B cell (primary cell): Measurements from ENCODE around the gene PCDHB15. TPM values are rescaled to one million over a fixed set of nuclear protein-coding genes. Genes with fewer than 3 reads are reported as not detected.
"Not testable (repeated sequence)": the region's sequence is repeated elsewhere in the genome, so short reads cannot be mapped to it uniquely, and the experiment has no call there.

ENCODE experiments used
- ATAC-seq: fragments of 200-7000 bp; cut with Tn5 transposase; one replicate; pipeline ENCODE4 v1.10.0; 2021; ENCODE audit warnings: low read depth, mild to moderate bottlenecking, moderate number of reproducible peaks, moderate library complexity
- CTCF ChIA-PET: fragments of 350-600 bp; sonication (Branson Sonifier 250); formaldehyde crosslinking; loops from one replicate; lab custom pipeline; 2021; ENCODE audit warnings: antibody characterized with exemption, inconsistent platforms; lab: Charles Lee
- POLR2A ChIA-PET: fragments of 350-600 bp; sonication (Branson Sonifier 250); formaldehyde crosslinking; loops from one replicate; lab custom pipeline; 2021; ENCODE audit warnings: antibody characterized with exemption; lab: Charles Lee
- DNase-seq: peaks from one replicate; pipeline ENCODE4 v3.0.0; 2013
- H2AFZ ChIP-seq: 2 replicates; pipeline ENCODE4 v1.6.1; 2012; ENCODE audit warnings: mild to moderate bottlenecking, low read depth, low read length; ENCODE audit not compliant: insufficient read depth, poor library complexity, severe bottlenecking
- H3K27ac ChIP-seq, 2 donors: 1 replicate in 1 of 2; 2 replicates in 1 of 2; pipeline ENCODE4 v1.5.1; 2012 to 2013; ENCODE audit warnings: low read length in 2 of 2, mild to moderate bottlenecking in 2 of 2, moderate library complexity in 1 of 2
- H3K27me3 ChIP-seq, 4 experiments: fragments of 200-600 bp in 1 of 4; sonication (generic) in 1 of 4; replicated peaks in 1 of 4; 1 replicate in 2 of 4; 2 replicates in 2 of 4; pipeline versions ENCODE4 v1.6.1 to v1.7.0; 2013 to 2016; ENCODE audit warnings: low read length in 3 of 4, mild to moderate bottlenecking in 2 of 4, mixed read lengths in 1 of 4, moderate library complexity in 1 of 4; ENCODE audit not compliant: insufficient read depth in 4 of 4, control insufficient read depth in 3 of 4; ENCODE audit errors: control extremely low read depth in 1 of 4
- H3K36me3 ChIP-seq, 2 experiments: replicated peaks in 1 of 2; 1 replicate in 1 of 2; 2 replicates in 1 of 2; pipeline versions ENCODE4 v1.6.1 to v1.7.1; 2013; ENCODE audit warnings: low read length in 1 of 2; ENCODE audit not compliant: insufficient read depth in 2 of 2, control insufficient read depth in 1 of 2; ENCODE audit errors: control extremely low read depth in 1 of 2, extremely low read depth in 1 of 2
- H3K4me1 ChIP-seq, 2 donors: fragments of 200-600 bp in 1 of 2; sonication (generic) in 1 of 2; 1 replicate in 1 of 2; 2 replicates in 1 of 2; pipeline versions ENCODE4 v1.5.1 to v1.6.1; 2013 to 2017; ENCODE audit warnings: low read length in 2 of 2; ENCODE audit not compliant: control insufficient read depth in 2 of 2, insufficient read depth in 2 of 2
- H3K4me2 ChIP-seq: replicated peaks from 2 replicates; pipeline ENCODE3; 2012; ENCODE audit warnings: mild to moderate bottlenecking, low read depth, low read length; ENCODE audit not compliant: poor library complexity, severe bottlenecking
- H3K4me3 ChIP-seq, 5 experiments: fragments of 200-600 bp in 1 of 5; sonication (generic) in 1 of 5; 1 replicate in 3 of 5; 2 replicates in 2 of 5; pipeline versions ENCODE4 v1.5.1 to v1.7.0; 2011 to 2016; ENCODE audit warnings: low read length in 4 of 5, mild to moderate bottlenecking in 4 of 5, low read depth in 2 of 5, control low read depth in 1 of 5, moderate library complexity in 1 of 5; ENCODE audit not compliant: insufficient read depth in 1 of 5; ENCODE audit errors: control extremely low read depth in 1 of 5, extremely low read depth in 1 of 5
- H3K79me2 ChIP-seq: fragments of 200-600 bp; sonication (generic); one replicate; pipeline ENCODE4 v1.6.0; 2016; ENCODE audit warnings: low read length; ENCODE audit not compliant: control insufficient read depth, insufficient read depth
- H3K9ac ChIP-seq: fragments of 200-600 bp; sonication (generic); 2 replicates; pipeline ENCODE4 v1.6.1; 2017; ENCODE audit warnings: mild to moderate bottlenecking, low read length, moderate library complexity
- H3K9me3 ChIP-seq, 3 donors: one replicate each; pipeline versions ENCODE4 v1.6.1 to v1.7.1; 2013; ENCODE audit warnings: low read length in 2 of 3; ENCODE audit not compliant: control insufficient read depth in 2 of 3, insufficient read depth in 1 of 3; ENCODE audit errors: control extremely low read depth in 1 of 3
- H4K20me1 ChIP-seq: 2 replicates; pipeline ENCODE4 v1.6.0; 2012; ENCODE audit warnings: mild to moderate bottlenecking, low read length; ENCODE audit not compliant: insufficient read depth, control insufficient read depth, poor library complexity, severe bottlenecking
- H3K27ac Mint-ChIP-seq: one replicate; pipeline ENCODE4 v1.8.0; 2021; ENCODE audit warnings: mixed read lengths
- H3K27me3 Mint-ChIP-seq: one replicate; pipeline ENCODE4 v1.8.0; 2021; ENCODE audit warnings: mixed read lengths
- H3K4me1 Mint-ChIP-seq: one replicate; pipeline ENCODE4 v1.8.0; 2021; ENCODE audit warnings: mixed read lengths
- H3K4me3 Mint-ChIP-seq: one replicate; pipeline ENCODE4 v1.8.0; 2021; ENCODE audit warnings: mixed read lengths
- H3K9me3 Mint-ChIP-seq: one replicate; pipeline ENCODE4 v1.8.0; 2022; ENCODE audit warnings: mixed read lengths; ENCODE audit not compliant: insufficient read depth
- WGBS: methylation state at CpG from one replicate; pipeline ENCODE4 v1.1.5; 2013; ENCODE audit warnings: missing lambda C conversion rate; ENCODE audit not compliant: insufficient coverage; 5-methylcytosine and 5-hydroxymethylcytosine counted together
- intact Hi-C: fragments of 100-400 bp; cut with micrococcal nuclease; formaldehyde crosslinking; loops from one replicate; pipeline ENCODE4 v1.10.0; 2022
- polyA plus RNA-seq: library from polyadenylated mRNA; depleted of rRNA; stranded (reverse); fragments of >200 nt; gene quantifications from 2 replicates; pipeline ENCODE4 v1.2.3, GENCODE V29; 2012
- total RNA-seq, 2 donors: library from RNA; stranded (reverse); fragments of 120-200 nt in 1 of 2; gene quantifications; 1 replicate in 1 of 2; 2 replicates in 1 of 2; pipeline versions ENCODE4 v1.2.3 to v1.2.4, GENCODE V29; 2013 to 2022

PCDHB15 gene
- total and polyA plus RNA-seq, 2 donors (not counting 1 experiment from before 2014, with no cell fraction given), result not detected

DNA sequence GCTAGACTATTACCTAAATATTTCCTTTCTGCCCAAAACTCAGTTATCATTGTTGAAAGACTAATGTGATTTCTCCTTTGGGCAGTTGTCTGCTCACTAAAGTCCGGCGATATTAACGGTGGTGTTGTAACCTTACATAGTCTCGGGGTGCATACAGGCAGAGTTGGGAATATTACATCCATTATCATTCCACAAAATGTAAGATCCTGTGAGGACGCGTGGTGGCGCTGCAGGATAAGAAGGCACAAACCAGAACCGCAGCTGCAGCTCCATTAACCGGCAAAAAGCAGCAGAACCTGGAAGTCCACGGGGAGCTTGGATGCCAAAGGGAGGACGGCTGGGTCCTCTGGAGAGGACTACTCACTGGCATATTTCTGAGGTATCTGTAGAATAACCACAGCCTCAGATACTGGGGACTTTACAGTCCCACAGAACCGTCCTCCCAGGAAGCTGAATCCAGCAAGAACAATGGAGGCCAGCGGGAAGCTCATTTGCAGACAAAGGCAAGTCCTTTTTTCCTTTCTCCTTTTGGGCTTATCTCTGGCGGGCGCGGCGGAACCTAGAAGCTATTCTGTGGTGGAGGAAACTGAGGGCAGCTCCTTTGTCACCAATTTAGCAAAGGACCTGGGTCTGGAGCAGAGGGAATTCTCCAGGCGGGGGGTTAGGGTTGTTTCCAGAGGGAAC lies 31.4 kb upstream of the PCDHB15 start, which contains the start of gene PCDHB13:
Gene PCDHB13, plus strand, starts transcription at position 264 of the 684 bp plus-strand sequence. Its CDS starts 205 bp downstream, at position 469.
- H3K4me3 Mint-ChIP-seq, result not testable (repeated sequence)

DNA sequence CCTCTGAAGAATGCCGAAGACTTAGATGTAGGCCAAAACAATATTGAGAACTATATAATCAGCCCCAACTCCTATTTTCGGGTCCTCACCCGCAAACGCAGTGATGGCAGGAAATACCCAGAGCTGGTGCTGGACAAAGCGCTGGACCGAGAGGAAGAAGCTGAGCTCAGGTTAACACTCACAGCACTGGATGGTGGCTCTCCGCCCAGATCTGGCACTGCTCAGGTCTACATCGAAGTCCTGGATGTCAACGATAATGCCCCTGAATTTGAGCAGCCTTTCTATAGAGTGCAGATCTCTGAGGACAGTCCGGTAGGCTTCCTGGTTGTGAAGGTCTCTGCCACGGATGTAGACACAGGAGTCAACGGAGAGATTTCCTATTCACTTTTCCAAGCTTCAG lies 30.6 kb upstream of the PCDHB15 start:
- not testable (repeated sequence) for H3K9me3 Mint-ChIP-seq

More for the DNA sequence above, 31.4 kb upstream of the PCDHB15 start, which contains the start of gene PCDHB13:
- Histone ChIP-seq H3K27me3 (peaks cover 0 to 13% (median 10%) of the 10 kb centered on the region in 4 experiments), H3K9me3 (peaks cover 0 to 29% (median 11%) of the 10 kb centered on the region in 3 donors)
- H3K27ac ChIP-seq, ATAC-seq, H3K27ac Mint-ChIP-seq, H3K4me2 ChIP-seq, H2AFZ ChIP-seq, H3K9ac ChIP-seq, H3K79me2 ChIP-seq, H4K20me1 ChIP-seq, H3K9me3 Mint-ChIP-seq, H3K36me3 ChIP-seq, POLR2A ChIA-PET, DNase-seq, H3K4me1 ChIP-seq, H3K4me3 ChIP-seq, intact Hi-C loops, H3K4me1 Mint-ChIP-seq: not testable (repeated sequence)
- WGBS, result 17% methylated on average over 1 of the region's 18 CpGs
- peaks cover 47% of the 10 kb centered on the region for H3K27me3 Mint-ChIP-seq
- CTCF ChIA-PET, result interaction anchor here (0.6 kb wide), 1 partner anchor 1206 kb away, joined by 3 read pairs; no protein-coding TSS in a partner anchor

GRCh38 chr5:141215504-141215903 lies 29.7 kb upstream of the PCDHB15 start:
- WGBS, result 40% methylated on average over 21 of the region's 40 CpGs
- POLR2A ChIA-PET, H3K27ac ChIP-seq, H2AFZ ChIP-seq, ATAC-seq, H3K27ac Mint-ChIP-seq, intact Hi-C loops, CTCF ChIA-PET, H4K20me1 ChIP-seq, H3K4me2 ChIP-seq, H3K4me1 Mint-ChIP-seq, DNase-seq, H3K9me3 Mint-ChIP-seq, H3K79me2 ChIP-seq, H3K27me3 ChIP-seq, H3K4me3 ChIP-seq, H3K36me3 ChIP-seq, H3K4me1 ChIP-seq, H3K4me3 Mint-ChIP-seq, H3K9ac ChIP-seq: not testable (repeated sequence)
- peaks cover 46% of the 10 kb centered on the region for H3K27me3 Mint-ChIP-seq
- H3K9me3 ChIP-seq, result peaks cover 0 to 21% (median 11%) of the 10 kb centered on the region in 3 donors

More for the DNA sequence above, 30.6 kb upstream of the PCDHB15 start:
- H3K27me3 ChIP-seq, H3K9ac ChIP-seq, H3K4me1 Mint-ChIP-seq, ATAC-seq, H3K36me3 ChIP-seq, H4K20me1 ChIP-seq, H3K79me2 ChIP-seq, POLR2A ChIA-PET, H3K4me1 ChIP-seq, H3K27ac ChIP-seq, H3K4me3 ChIP-seq, H2AFZ ChIP-seq, H3K4me2 ChIP-seq, CTCF ChIA-PET, H3K4me3 Mint-ChIP-seq, H3K27ac Mint-ChIP-seq, intact Hi-C loops, DNase-seq: not testable (repeated sequence)
- peaks cover 0 to 27% (median 11%) of the 10 kb centered on the region in 3 donors for H3K9me3 ChIP-seq
- H3K27me3 Mint-ChIP-seq, result peaks cover 45% of the 10 kb centered on the region
- 66% methylated on average over 4 of the region's 12 CpGs for WGBS

- H3K27me3 Mint-ChIP-seq, result peaks cover 47% of the 10 kb centered on the region
- H3K9me3 Mint-ChIP-seq, H3K27me3 ChIP-seq, H3K4me1 ChIP-seq, H3K79me2 ChIP-seq, H3K4me3 ChIP-seq, POLR2A ChIA-PET, intact Hi-C loops, DNase-seq, H2AFZ ChIP-seq, H3K4me1 Mint-ChIP-seq, H3K9ac ChIP-seq, ATAC-seq, H3K36me3 ChIP-seq, H3K27ac ChIP-seq, H4K20me1 ChIP-seq, CTCF ChIA-PET, H3K27ac Mint-ChIP-seq, H3K4me2 ChIP-seq, H3K4me3 Mint-ChIP-seq: not testable (repeated sequence)
- peaks cover 0 to 21% (median 11%) of the 10 kb centered on the region in 3 donors for H3K9me3 ChIP-seq
- 25% methylated on average over 4 of the region's 26 CpGs for WGBS
Measured at GRCh38 chr5:141216035-141216434, 29.2 kb upstream of the PCDHB15 start.
